CD4-positive, alpha-beta T cell (primary cell): ENCODE data around the gene GABRQ. TPM values are rescaled to one million over a fixed set of nuclear protein-coding genes. Genes with fewer than 3 reads are reported as not detected.
"Not testable (repeated sequence)": the region's sequence is repeated elsewhere in the genome, so short reads cannot be mapped to it uniquely, and the experiment has no call there.

ENCODE experiments used
- ATAC-seq: fragments of 200-7000 bp; cut with Tn5 transposase; one replicate; pipeline ENCODE4 v1.10.0; 2022; ENCODE audit warnings: mild to moderate bottlenecking; ENCODE audit not compliant: poor library complexity
- CTCF ChIA-PET: fragments of 350-600 bp; sonication (Branson Sonifier 250); formaldehyde crosslinking; loops from one replicate; lab custom pipeline; 2021; ENCODE audit warnings: antibody characterized with exemption, inconsistent platforms; lab: Charles Lee
- POLR2A ChIA-PET: fragments of 350-600 bp; sonication (Branson Sonifier 250); formaldehyde crosslinking; loops from one replicate; lab custom pipeline; 2021; ENCODE audit warnings: antibody characterized with exemption, inconsistent platforms; lab: Charles Lee
- DNase-seq, 14 experiments: peaks; one replicate each; pipeline ENCODE4 v3.0.0-alpha.2; 2013 to 2020; ENCODE audit warnings: mixed read lengths in 2 of 14
- H3K27ac ChIP-seq, 2 donors: one replicate each; pipeline versions ENCODE4 v1.5.1 to v1.7.0; 2013; ENCODE audit warnings: low read length in 2 of 2, low read depth in 1 of 2, mild to moderate bottlenecking in 1 of 2
- H3K27me3 ChIP-seq, 2 experiments: 1 replicate in 1 of 2; 2 replicates in 1 of 2; pipeline versions ENCODE4 v1.6.1 to v1.7.0; 2013; ENCODE audit warnings: low read length in 2 of 2, control low read depth in 1 of 2, mild to moderate bottlenecking in 1 of 2, moderate library complexity in 1 of 2; ENCODE audit not compliant: insufficient read depth in 2 of 2, control insufficient read depth in 1 of 2
- H3K36me3 ChIP-seq: one replicate; pipeline ENCODE4 v1.6.1; 2013; ENCODE audit warnings: low read length, control low read depth; ENCODE audit not compliant: insufficient read depth
- H3K4me1 ChIP-seq: one replicate; pipeline ENCODE4 v1.6.1; 2013; ENCODE audit warnings: low read length, control low read depth; ENCODE audit not compliant: insufficient read depth
- H3K4me3 ChIP-seq: one replicate; pipeline ENCODE4 v1.5.1; 2013; ENCODE audit warnings: mild to moderate bottlenecking, low read length, moderate library complexity
- H3K9me3 ChIP-seq, 2 experiments: 1 replicate in 1 of 2; 2 replicates in 1 of 2; pipeline versions ENCODE4 v1.6.1 to v1.7.0; 2013; ENCODE audit warnings: low read length in 2 of 2, mild to moderate bottlenecking in 2 of 2, control low read depth in 1 of 2, moderate library complexity in 1 of 2; ENCODE audit not compliant: control insufficient read depth in 1 of 2, insufficient read depth in 1 of 2
- H3K27ac Mint-ChIP-seq: one replicate; pipeline ENCODE4 v1.8.0; 2020; ENCODE audit warnings: mixed read lengths
- H3K27me3 Mint-ChIP-seq: one replicate; pipeline ENCODE4 v1.8.0; 2021; ENCODE audit warnings: mixed read lengths
- H3K36me3 Mint-ChIP-seq: one replicate; pipeline ENCODE4 v1.8.0; 2021; ENCODE audit warnings: low read depth, mixed read lengths
- H3K4me1 Mint-ChIP-seq: one replicate; pipeline ENCODE4 v1.8.0; 2021; ENCODE audit warnings: low read depth, mixed read lengths
- H3K4me3 Mint-ChIP-seq: one replicate; pipeline ENCODE4 v1.8.0; 2020; ENCODE audit warnings: mild to moderate bottlenecking, mixed read lengths
- H3K9me3 Mint-ChIP-seq: one replicate; pipeline ENCODE4 v1.8.0; 2020; ENCODE audit warnings: mixed read lengths
- CTCF ChIP-seq: fragments of 200-600 bp; IDR thresholded peaks from one replicate; pipeline ENCODE4 v1.8.0; 2022; ENCODE audit warnings: antibody characterized with exemption, mild to moderate bottlenecking
- intact Hi-C, 2 experiments: fragments of 100-400 bp; cut with DNase I in 1 of 2; cut with micrococcal nuclease in 1 of 2; formaldehyde crosslinking; loops; one replicate each; pipeline versions ENCODE4 v1.15.1 to v1.9.0; 2023 to 2025; cut with DNase I, micrococcal nuclease
- total RNA-seq, 174 experiments: library from RNA in 2 of 174; stranded (reverse) in 2 of 174; gene quantifications; one replicate each; pipeline ENCODE4 v1.2.3 and lab custom pipeline; 2021 to 2026

The GABRQ gene
- total RNA-seq, 2 experiments from 2014 or later = not detected

- Histone ChIP-seq H3K27ac (no peak overlapping the region), H3K9me3 (no peaks in the 10 kb centered on the region), H3K4me1 (no peaks in the 10 kb centered on the region), H3K27me3 (peaks cover 0 to 6% of the 10 kb centered on the region in 2 experiments), H3K4me3 (no peak overlapping the region), H3K36me3 (no peaks in the 10 kb centered on the region)
- Mint-ChIP-seq H3K9me3 (no peaks in the 10 kb centered on the region), H3K27ac (no peak overlapping the region), H3K36me3 (no peaks in the 10 kb centered on the region), H3K4me1 (no peaks in the 10 kb centered on the region), H3K4me3 (no peak overlapping the region), H3K27me3 (no peaks in the 10 kb centered on the region)
- no peak for TF ChIP-seq CTCF
- ATAC-seq (no peak), DNase-seq (no peak)
- intact Hi-C loops = no loop called here
- CTCF ChIA-PET = no interaction called here
- POLR2A ChIA-PET = no interaction called here
Measured at GRCh38 chrX:152663086-152663485, 25.4 kb downstream of the GABRQ start.

- H3K4me1 Mint-ChIP-seq = no peaks in the 10 kb centered on the region
- ChIA-PET POLR2A (no interaction called here), CTCF (no interaction called here)
- H3K4me3 ChIP-seq = no peak overlapping the region
- H3K27ac Mint-ChIP-seq = no peak overlapping the region
- no peak for TF ChIP-seq CTCF
- H3K9me3 ChIP-seq = no peaks in the 10 kb centered on the region
- no peak for ATAC-seq
- no peak overlapping the region for H3K4me3 Mint-ChIP-seq
- H3K36me3 Mint-ChIP-seq = no peaks in the 10 kb centered on the region
- no peaks in the 10 kb centered on the region for H3K36me3 ChIP-seq
- H3K9me3 Mint-ChIP-seq = no peaks in the 10 kb centered on the region
- no peaks in the 10 kb centered on the region for H3K4me1 ChIP-seq
- intact Hi-C loops = no loop called here
- H3K27me3 ChIP-seq = no peaks in the 10 kb centered on the region
- no peak overlapping the region for H3K27ac ChIP-seq
- H3K27me3 Mint-ChIP-seq = peaks cover 12% of the 10 kb centered on the region
- no peak for DNase-seq
Measured at GRCh38 chrX:152674135-152674534, 36.4 kb downstream of the GABRQ start.

- CTCF ChIA-PET, POLR2A ChIA-PET: not testable (repeated sequence)
Measured at GRCh38 chrX:152674652-152675051, 37.0 kb downstream of the GABRQ start.

GRCh38 chrX:152681012-152681411 is 43.3 kb downstream of the GABRQ start:
- H3K4me3 ChIP-seq, H3K9me3 ChIP-seq, intact Hi-C loops, H3K4me1 Mint-ChIP-seq, H3K4me1 ChIP-seq, H3K27ac Mint-ChIP-seq, POLR2A ChIA-PET, H3K27ac ChIP-seq, H3K9me3 Mint-ChIP-seq, H3K27me3 Mint-ChIP-seq, CTCF ChIA-PET, H3K36me3 ChIP-seq, H3K4me3 Mint-ChIP-seq, ATAC-seq, H3K27me3 ChIP-seq, H3K36me3 Mint-ChIP-seq, DNase-seq: not testable (repeated sequence)

More at GRCh38 chrX:152674652-152675051, 37.0 kb downstream of the GABRQ start:
- intact Hi-C loops, H3K4me1 ChIP-seq, H3K9me3 Mint-ChIP-seq, ATAC-seq, H3K27me3 ChIP-seq, H3K27ac ChIP-seq, H3K4me1 Mint-ChIP-seq, H3K36me3 Mint-ChIP-seq, H3K36me3 ChIP-seq, H3K27me3 Mint-ChIP-seq, DNase-seq, H3K4me3 ChIP-seq, H3K9me3 ChIP-seq, H3K27ac Mint-ChIP-seq, H3K4me3 Mint-ChIP-seq: not testable (repeated sequence)

- H3K36me3 ChIP-seq, H3K4me1 Mint-ChIP-seq, DNase-seq, H3K27ac Mint-ChIP-seq, intact Hi-C loops, POLR2A ChIA-PET, H3K36me3 Mint-ChIP-seq, H3K27me3 ChIP-seq, H3K4me3 Mint-ChIP-seq, H3K27me3 Mint-ChIP-seq, H3K9me3 Mint-ChIP-seq, H3K4me1 ChIP-seq, H3K9me3 ChIP-seq, H3K27ac ChIP-seq, CTCF ChIA-PET, H3K4me3 ChIP-seq, ATAC-seq: not testable (repeated sequence)
Measured at GRCh38 chrX:152697952-152698931, 60.5 kb downstream of the GABRQ start, which contains the start of gene MAGEA3. MAGEA3 (plus strand) TSS chrX:152698794; CDS start chrX:152700833, 2,039 bp downstream.

GRCh38 chrX:152700390-152700789 is 62.7 kb downstream of the GABRQ start:
- H3K36me3 ChIP-seq, H3K27ac Mint-ChIP-seq, CTCF ChIA-PET, H3K4me3 ChIP-seq, H3K36me3 Mint-ChIP-seq, H3K27ac ChIP-seq, ATAC-seq, H3K4me1 ChIP-seq, H3K9me3 Mint-ChIP-seq, H3K4me3 Mint-ChIP-seq, POLR2A ChIA-PET, H3K27me3 Mint-ChIP-seq, H3K27me3 ChIP-seq, H3K4me1 Mint-ChIP-seq, intact Hi-C loops, H3K9me3 ChIP-seq, DNase-seq: not testable (repeated sequence)
